ENCODE measurements around the gene ACYP2.

The ACYP2 gene

GRCh38 chr2:54330162-54330925 is 214.9 kb downstream of the ACYP2 start:
- Histone ChIP-seq H2AFZ (ENCODE audit: low read length) (peak overlapping the region; percentile 95), H3K36me3 (ENCODE audit: insufficient read depth, low read length) (no peaks in the 10 kb centered on the region), H3F3A (ENCODE audit: low read depth) (no peaks in the 10 kb centered on the region), H3K4me2 (ENCODE audit: low read depth, low read length, poor library complexity, severe bottlenecking) (peak overlapping the region; percentile 84), H3K9me3 (ENCODE audit: insufficient read depth, low read depth, low read length) (0 out of 2 replicates have a peak, but pooled peaks cover 2% of the 10 kb centered on the region), H3K4me1 (ENCODE audit: insufficient read depth, low read length, poor library complexity, severe bottlenecking) (peaks cover 7% of the 10 kb centered on the region), H4K20me1 (ENCODE audit: insufficient read depth, low read length, poor library complexity, severe bottlenecking) (no peaks in the 10 kb centered on the region), H3K9ac (ENCODE audit: low read depth, low read length, poor library complexity, severe bottlenecking) (peak overlapping the region; percentile 69), H3K27me3 (ENCODE audit: insufficient read depth, low read length, poor library complexity, severe bottlenecking) (peaks cover 14% of the 10 kb centered on the region), H3K79me2 (ENCODE audit: insufficient read depth, low read length) (no peaks in the 10 kb centered on the region), H3K9me2 (replicated peaks; ENCODE audit: low read depth, low read length) (no peaks in the 10 kb centered on the region), H3K4me3 (ENCODE audit: low read length, poor library complexity, severe bottlenecking) (peak overlapping the region; percentile 76)
- no peak for TF ChIP-seq CTCF (conservative IDR thresholded peaks at IDR 0.05; ENCODE audit: low read length)
- no peak for TF ChIP-seq EZH2phosphoT487 (IDR thresholded peaks at IDR 0.05; ENCODE audit: borderline replicate concordance)

- Histone ChIP-seq H3K9me3 (ENCODE audit: insufficient read depth, low read depth, low read length) (no peaks in the 10 kb centered on the region), H3K9ac (ENCODE audit: low read depth, low read length, poor library complexity, severe bottlenecking) (no peak overlapping the region), H3K36me3 (ENCODE audit: insufficient read depth, low read length) (no peaks in the 10 kb centered on the region), H4K20me1 (ENCODE audit: insufficient read depth, low read length, poor library complexity, severe bottlenecking) (no peaks in the 10 kb centered on the region), H3F3A (ENCODE audit: low read depth) (no peaks in the 10 kb centered on the region), H3K4me3 (ENCODE audit: low read length, poor library complexity, severe bottlenecking) (peak overlapping the region; percentile 76), H2AFZ (ENCODE audit: low read length) (peak overlapping the region; percentile 95), H3K27me3 (ENCODE audit: insufficient read depth, low read length, poor library complexity, severe bottlenecking) (peaks cover 14% of the 10 kb centered on the region), H3K4me1 (ENCODE audit: insufficient read depth, low read length, poor library complexity, severe bottlenecking) (peaks cover 7% of the 10 kb centered on the region), H3K9me2 (replicated peaks; ENCODE audit: low read depth, low read length) (no peaks in the 10 kb centered on the region), H3K4me2 (ENCODE audit: low read depth, low read length, poor library complexity, severe bottlenecking) (peak overlapping the region; percentile 84), H3K79me2 (ENCODE audit: insufficient read depth, low read length) (no peaks in the 10 kb centered on the region)
- no peak for TF ChIP-seq EZH2phosphoT487 (IDR thresholded peaks at IDR 0.05; ENCODE audit: borderline replicate concordance)
- TF ChIP-seq CTCF (conservative IDR thresholded peaks at IDR 0.05; ENCODE audit: low read length) = no peak
These were observed 215.8 kb downstream of the ACYP2 start for GRCh38 chr2:54330926-54331835.

- no peak overlapping the region for H3K4me2 ChIP-seq (ENCODE audit: low read depth, low read length, poor library complexity, severe bottlenecking)
- no peak overlapping the region for H2AFZ ChIP-seq (ENCODE audit: low read length)
- H3K4me3 ChIP-seq (ENCODE audit: low read length, poor library complexity, severe bottlenecking) = no peak overlapping the region
- no peaks in the 10 kb centered on the region for H3F3A ChIP-seq (ENCODE audit: low read depth)
- H3K36me3 ChIP-seq (ENCODE audit: insufficient read depth, low read length) = no peaks in the 10 kb centered on the region
- no peaks in the 10 kb centered on the region for H3K9me3 ChIP-seq (ENCODE audit: insufficient read depth, low read depth, low read length)
- no peak for TF ChIP-seq EZH2phosphoT487 (IDR thresholded peaks at IDR 0.05; ENCODE audit: borderline replicate concordance)
- no peak for TF ChIP-seq CTCF (conservative IDR thresholded peaks at IDR 0.05; ENCODE audit: low read length)
- no peak overlapping the region for H3K9ac ChIP-seq (ENCODE audit: low read depth, low read length, poor library complexity, severe bottlenecking)
- peaks cover 14% of the 10 kb centered on the region for H3K27me3 ChIP-seq (ENCODE audit: insufficient read depth, low read length, poor library complexity, severe bottlenecking)
- H3K79me2 ChIP-seq (ENCODE audit: insufficient read depth, low read length) = no peaks in the 10 kb centered on the region
- no peaks in the 10 kb centered on the region for H3K9me2 ChIP-seq (replicated peaks; ENCODE audit: low read depth, low read length)
- no peaks in the 10 kb centered on the region for H4K20me1 ChIP-seq (ENCODE audit: insufficient read depth, low read length, poor library complexity, severe bottlenecking)
- peaks cover 7% of the 10 kb centered on the region for H3K4me1 ChIP-seq (ENCODE audit: insufficient read depth, low read length, poor library complexity, severe bottlenecking)
These were observed 217.0 kb downstream of the ACYP2 start for GRCh38 chr2:54332386-54332785.
